Activated CD8-positive, alpha-beta memory T cell treated with anti-CD3 and anti-CD28 coated beads, Interleukin-2, amount 50 U/mL, for 24 hours (primary cell): Measurements from ENCODE around the gene MMP13.
"Not testable (repeated sequence)": the region's sequence is repeated elsewhere in the genome, so short reads cannot be mapped to it uniquely, and the experiment has no call there.

Experiments used
- DNase-seq: peaks from one replicate; pipeline ENCODE4 v3.0.0-alpha.2; 2020; ENCODE audit errors: extremely low read depth

Gene MMP13

DNA sequence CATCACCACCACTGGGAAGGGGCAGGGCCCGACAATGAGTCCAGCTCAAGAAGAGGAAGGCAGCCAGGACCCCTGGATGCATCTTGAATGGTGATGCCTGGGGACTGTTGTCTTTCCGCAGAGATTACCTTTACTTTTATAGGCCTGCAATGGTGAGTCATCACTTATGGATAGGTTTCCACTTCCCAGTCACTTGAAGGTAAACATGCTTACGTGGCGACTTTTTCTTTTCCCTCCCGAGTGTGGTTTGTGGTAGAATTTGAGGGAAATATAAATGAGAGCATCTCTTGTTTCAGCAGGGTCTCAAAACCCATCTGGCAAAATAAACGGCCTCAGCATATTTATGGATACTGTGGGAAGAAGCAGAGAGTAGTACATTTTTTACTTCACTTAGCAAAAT is at the start of gene MMP13:
MMP13 (minus strand) TSS at position 109 of the 400 bp plus-strand sequence; CDS start at position 82, 27 bp downstream.
- no peak for DNase-seq

DNA sequence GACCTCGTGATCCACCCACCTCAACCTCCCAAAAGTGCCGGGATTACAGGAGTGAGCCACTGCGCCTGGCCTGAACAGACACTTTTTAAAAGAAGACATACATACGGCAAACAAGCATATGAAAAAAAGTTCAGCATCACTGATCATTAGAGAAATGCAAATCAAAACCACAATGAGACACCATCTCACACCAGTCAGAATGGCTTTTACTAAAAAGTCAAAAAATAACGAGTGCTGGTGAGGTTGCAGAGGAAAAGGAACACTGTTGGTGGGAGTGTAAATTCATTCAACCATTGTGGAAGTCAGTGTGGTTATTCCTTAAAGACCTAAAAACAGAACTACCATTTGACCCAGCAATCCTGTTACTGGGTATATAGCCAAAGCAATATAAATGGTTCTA is 48.7 kb upstream of the MMP13 start:
- DNase-seq, result not testable (repeated sequence)

DNA sequence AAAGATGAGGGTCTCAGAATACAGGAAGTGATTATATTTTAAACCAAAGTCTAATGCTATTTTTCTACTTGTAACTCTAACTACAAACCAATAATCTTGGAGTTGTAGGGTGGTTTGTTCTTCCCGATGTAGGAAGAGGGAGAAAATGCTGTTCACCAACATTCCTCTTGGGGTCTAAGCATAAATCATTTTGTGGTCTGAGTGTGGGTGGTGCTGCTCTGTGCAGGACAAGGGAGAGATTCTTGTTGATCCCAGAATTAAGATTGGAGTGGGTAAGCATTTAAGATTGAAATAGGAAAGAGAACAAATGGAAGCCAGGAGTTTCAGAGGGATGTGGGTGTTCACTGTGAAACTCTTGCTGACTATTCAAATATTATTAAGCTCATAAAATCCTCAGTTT is 38.6 kb upstream of the MMP13 start:
- no peak for DNase-seq

DNA sequence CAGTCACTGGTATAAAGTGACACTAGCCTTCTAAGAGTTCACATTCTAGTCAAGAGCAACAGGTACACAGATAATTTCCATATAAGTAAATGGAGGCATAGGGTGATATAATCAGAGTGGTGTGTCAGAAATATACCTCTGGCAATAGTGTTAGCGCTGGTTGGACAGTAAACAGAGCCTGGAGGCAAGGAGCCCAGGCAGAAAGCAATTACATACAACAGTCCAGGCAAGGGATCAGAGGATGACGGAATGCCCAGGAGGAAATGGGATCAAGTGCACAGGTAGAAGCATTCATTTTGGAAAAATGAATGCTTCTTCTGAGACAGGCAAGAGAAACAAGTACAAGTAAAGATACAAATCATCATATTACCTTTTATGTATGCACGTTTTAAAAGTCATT is 36.2 kb upstream of the MMP13 start:
- DNase-seq, result no peak

DNA sequence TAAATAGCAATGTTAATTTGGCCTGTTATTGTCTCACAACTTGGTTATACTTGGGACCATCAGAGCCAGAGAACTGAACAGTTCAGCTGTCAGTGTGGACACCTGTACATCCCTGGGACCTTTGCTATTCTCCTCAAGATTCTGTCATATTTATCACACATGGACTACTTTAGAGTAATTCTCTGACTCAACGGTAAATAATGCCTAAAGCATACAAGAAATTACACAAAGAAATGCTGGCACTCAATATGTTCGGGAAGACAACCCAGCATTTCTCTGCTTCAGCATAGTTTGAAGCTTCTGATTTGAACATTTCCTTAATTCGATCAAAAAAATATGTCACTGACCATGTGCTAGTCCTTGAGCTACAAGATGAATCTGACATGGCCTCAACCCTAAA is 34.6 kb upstream of the MMP13 start:
- DNase-seq, result no peak

DNA sequence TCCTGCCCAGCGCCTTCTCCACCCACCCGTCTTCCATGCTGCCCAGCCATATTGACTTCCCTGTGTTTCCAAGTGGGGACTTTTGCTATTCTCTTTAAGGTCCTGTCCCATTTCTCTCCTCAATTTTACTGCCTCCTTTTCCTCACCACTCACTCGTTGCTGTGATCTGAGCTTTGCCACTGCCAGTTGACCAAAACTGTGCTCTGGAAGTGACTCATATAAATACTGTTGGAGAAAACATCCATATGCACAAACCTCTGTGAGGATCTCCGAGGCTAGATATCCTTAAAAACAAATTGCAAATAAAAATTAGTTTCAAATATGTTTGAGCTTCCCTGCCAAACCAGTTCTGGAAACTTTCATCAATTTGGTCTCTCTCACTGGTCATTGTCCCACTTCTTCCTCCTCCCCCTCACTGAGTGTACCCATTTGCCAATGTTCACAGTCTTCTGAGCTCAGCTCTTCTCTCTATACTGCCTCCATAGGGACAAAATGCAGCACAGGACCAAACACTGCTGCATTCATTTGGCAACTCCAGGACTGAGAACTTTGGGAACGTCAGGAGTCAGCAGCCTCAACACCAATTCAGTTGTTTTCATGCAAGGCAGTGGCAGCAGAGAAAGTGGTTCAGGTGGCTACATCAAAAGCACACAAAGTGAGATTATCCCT is 34.0 kb upstream of the MMP13 start:
- no peak for DNase-seq

DNA sequence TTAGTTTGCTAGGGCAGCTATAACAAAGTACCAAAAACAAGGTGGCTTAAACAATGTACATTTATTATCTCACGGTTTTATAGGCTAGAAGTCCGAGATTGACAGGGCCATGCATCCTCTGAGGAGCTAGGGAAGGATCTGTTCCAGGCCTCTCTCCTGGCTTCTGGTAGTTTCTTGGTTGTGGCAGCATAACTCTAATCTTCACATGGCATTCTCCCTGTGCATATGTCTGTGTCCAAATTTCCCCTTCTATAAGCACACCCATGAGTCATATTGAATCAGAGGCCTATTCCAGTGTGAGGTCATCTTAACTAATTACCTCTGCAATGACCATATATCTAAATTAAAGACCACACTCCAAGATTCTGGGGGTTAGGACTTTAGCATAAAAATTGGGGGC is 31.3 kb upstream of the MMP13 start:
- DNase-seq, result no peak

DNA sequence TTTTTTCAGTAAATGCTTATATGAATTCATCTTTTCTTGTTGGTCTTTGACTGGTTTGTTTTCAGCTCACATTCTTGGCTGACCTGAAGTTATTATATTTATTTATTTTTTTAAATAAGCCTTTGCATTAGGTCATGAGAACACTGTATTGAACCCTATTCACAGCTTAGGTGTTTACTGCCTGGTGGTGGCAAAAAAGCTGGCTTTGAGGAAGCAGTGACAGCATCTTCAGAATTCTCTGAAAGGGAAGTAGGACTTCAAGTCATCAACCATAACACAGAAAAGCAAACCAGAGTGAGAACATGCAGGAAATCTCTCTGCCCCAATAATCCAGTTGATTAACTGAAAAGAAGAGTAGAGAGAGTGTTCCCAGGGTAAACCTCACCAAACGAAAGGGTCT is 30.3 kb upstream of the MMP13 start:
- DNase-seq, result no peak

DNA sequence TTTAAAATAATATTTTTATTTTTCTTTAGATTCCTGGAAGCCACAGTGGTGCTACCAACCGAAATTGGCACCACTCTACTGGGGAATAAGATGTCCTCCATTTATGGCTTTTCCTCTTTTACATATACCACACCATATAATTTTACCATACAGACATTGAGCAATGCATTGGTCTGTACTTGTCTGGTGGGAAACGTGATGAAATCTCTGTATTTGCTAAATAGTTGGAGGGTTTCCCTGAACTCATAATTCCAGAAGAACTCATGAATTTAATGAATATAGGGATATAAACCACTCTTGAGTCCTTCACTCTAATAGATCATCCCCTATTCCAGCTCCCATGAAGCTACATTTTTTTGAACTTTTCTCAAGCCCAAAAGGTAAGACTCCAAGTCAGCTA is 28.0 kb upstream of the MMP13 start:
- no peak for DNase-seq

DNA sequence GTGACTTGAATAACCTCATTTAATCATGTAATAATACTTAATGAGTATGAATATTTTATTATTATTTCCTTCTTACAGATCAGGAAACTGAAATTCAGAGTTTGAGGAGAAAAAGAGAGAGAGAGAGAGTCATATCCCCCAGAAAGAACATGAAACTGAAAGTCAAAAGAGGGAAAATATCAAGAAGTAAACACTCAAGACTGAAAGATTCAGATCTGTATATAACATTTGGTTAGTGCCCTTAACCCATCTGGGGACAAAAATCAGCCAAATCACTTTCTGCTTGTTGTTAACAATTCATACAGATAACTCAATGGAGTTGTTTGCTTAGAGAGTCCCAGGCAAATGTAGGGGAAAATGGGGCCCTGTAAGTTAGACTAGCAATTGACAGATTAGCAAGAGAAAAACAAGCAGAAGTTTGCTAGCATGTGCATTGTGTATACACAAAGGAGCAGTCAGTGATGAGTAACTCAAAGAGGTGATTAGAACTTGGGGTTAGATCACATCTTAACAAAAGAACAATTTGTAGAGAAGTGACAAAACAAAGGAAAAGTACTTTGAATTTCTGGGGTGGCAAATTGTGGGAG is 25.9 kb upstream of the MMP13 start:
- DNase-seq, result no peak

DNA sequence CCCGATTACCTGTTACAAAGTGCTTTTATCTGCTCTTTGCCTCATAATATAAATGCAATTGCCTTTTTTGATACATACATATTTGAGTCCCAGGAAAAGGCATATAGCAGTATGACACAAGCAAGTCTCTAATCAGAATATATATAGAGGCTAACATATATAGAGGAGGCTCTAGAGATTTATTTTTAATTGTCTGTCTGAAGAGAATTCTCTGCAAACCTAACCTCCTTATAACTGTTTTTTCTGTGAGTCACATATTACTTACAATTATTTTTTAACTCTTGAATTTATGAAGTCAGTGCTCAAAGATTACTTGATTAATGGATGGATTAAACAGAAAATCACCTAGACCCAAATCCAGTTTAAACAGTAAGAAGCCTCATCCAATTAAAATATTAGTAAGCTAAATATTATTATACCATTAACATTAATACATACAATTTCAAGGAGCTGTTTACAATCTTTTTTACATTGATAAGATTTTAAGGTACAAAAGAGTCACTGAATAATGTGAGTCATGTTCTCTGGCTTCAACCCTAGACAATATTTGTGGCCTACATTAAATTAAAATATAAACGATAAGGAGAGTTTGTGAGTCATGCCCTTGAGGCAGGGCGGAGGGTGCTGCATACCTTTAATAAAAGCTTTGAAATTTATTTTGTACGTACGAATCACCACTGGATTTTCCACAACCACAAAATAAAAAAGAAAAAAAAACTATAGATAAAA is 19.2 kb upstream of the MMP13 start:
- DNase-seq, result no peak

DNA sequence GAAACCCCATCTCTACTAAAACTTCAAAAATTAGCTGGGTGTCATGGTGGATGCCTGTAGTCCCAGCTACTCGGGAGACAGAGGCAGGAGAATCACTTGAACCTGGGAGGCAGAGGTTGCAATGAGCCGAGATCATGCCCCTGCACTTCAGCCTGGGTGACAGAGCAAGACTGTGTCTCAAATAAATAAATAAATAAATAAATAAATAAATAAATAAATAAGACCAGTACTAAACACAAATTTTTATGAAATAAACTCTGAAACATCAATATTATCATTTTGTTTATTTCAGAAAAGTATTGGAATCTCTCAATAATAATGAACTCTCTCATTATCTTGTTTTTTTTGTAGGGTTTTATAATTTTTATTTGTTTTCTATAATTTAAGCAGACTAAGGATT is 18.2 kb upstream of the MMP13 start:
- DNase-seq, result not testable (repeated sequence)

DNA sequence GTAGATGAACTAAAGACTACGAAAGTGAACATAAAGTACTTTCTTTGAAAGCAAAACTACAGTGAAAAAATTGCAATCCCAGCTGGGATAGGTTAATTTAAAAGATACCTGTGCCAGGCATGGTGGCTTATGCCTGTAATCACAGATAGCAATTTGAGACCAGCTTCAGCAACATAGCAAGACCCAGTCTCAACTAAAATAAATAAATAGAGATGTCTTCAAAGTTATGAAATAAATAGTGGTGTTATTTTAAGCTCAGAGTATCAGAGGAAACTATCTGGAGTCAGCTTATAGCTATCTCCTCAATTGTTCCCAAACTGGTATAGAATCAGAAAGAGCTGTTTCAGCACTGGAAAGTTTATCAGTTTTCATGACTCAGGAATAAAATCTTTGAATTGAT is 17.3 kb upstream of the MMP13 start:
- DNase-seq, result no peak

DNA sequence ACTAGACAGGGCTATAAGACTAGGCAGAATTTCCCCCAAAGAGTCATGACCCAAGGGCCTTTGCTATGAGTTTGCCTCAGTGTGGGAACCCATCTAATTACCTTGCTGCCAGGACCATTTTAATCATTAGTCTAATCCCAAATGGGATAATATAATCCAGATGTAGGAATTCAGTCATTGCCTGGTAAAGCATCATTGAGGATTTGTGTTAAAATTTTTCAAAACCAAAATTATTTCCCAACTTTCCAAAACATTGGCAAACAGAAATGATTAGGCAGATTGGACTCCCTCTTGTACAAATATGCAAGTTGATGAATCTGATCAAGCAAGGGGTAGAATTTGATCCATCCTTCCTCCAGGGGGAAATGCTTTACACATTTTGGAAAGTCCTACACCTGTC is 16.2 kb upstream of the MMP13 start:
- DNase-seq, result no peak

DNA sequence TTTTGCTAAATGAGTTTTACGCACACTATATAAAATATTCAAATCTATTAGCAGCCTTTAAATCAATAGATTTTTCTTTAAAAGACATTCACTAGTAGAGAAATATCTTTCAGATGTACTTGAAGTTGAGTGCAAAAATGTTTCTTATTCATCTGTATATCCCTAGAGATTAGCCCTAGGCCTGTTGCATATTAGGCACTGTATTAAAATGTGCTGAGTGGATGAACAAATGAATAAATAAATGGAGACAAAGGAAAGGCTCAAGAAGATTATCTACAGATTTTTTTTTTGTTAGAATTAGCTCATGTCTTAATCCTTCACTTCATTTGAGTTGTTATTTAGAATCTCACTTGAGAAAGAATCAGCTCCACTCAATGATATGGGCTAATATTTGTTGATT is 12.0 kb upstream of the MMP13 start:
- no peak for DNase-seq

DNA sequence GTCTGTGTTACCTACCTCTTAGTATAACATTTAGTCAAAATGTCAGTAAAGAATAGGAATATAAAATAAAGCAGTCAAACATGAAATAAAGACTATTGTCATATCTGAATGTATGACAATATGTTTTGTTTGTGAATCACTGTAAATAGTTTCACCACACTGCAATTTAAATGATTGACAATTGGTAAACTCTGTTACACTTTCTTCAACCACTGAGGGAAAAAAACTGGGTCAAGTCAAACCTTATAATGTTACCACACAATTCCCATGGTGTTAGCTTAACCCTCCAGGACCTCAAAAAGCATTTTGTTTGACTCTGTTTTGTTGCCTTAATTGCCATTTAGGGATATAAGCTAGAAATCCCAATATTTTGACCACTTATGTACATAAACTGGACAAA is 10.5 kb upstream of the MMP13 start:
- no peak for DNase-seq

DNA sequence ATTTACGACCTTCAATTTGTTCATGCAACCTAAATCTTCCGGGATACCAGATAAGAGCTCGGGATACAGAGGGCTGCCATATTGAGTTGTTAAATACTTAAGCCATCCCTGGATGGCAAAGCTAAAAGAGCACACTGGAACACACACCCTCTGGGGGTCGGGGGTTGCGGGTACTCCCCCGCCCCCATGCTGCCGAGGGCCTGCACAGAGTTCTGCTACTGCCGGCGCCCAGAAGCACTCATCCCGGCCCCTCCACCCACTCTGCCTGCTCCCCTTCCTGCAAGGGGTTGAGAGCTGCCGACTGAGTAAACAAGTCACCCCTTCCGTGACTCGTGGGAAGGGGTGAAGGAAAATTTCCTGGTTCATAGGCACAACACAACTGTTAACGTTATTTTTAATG is 9.3 kb upstream of the MMP13 start:
- no peak for DNase-seq

DNA sequence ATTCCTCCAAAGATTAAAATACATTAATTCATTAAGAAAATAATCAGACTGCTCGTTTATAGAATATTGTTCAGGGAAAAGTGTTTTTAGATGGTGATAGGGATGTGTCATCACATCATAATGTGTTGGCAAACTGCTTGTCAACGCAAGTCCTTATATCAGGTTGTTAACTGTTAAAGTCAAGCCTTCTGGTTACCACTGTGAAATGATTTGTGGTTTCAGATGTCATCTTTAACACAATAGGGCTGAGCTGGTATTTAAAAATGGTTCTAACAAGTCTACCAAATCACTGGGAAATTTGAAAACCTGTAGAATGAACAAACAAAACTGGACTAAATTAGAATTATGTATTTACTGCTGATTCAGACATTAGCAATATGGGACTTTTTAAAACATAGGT is 2.4 kb upstream of the MMP13 start:
- no peak for DNase-seq

DNA sequence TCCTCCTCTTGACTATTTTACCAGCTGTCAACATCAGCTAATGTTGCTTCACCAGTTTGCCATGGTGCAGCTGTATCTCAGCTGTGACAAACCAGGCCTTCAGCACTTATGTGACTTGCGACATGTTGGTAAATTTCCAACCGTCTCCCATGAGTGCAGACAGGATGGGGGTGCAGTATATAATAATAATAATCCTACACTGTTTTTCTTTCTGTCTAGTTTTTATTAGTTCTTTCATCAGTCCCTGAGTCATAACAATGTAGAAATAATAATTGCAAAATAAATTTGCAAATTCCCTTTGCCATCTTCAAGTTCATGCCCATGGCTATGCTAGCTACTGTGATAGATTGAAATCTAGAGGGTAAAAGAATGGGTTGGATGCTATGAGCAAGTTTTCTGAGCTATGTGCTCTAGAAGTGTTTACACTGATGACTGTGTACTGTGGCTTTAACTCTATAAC is 4.9 kb downstream of the MMP13 start:
- no peak for DNase-seq

DNA sequence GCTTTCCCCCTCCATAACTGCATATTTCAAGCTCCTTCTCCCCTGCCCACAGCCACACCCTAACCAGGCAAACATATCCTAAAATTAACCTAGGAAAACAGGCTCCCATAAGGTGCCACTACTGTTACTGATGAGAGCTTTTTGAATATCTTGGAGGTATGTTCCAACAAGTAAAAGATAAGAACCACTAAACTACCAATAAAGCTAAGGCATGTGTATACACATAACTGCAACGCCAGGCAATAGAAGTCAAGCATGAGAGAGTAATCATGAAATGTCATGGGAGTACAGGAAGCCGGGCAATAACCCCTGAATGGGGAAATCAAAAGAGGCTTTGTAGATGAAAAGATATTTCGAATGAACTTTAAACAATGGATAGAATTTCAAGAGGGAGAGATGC is 9.3 kb downstream of the MMP13 start:
- no peak for DNase-seq

DNA sequence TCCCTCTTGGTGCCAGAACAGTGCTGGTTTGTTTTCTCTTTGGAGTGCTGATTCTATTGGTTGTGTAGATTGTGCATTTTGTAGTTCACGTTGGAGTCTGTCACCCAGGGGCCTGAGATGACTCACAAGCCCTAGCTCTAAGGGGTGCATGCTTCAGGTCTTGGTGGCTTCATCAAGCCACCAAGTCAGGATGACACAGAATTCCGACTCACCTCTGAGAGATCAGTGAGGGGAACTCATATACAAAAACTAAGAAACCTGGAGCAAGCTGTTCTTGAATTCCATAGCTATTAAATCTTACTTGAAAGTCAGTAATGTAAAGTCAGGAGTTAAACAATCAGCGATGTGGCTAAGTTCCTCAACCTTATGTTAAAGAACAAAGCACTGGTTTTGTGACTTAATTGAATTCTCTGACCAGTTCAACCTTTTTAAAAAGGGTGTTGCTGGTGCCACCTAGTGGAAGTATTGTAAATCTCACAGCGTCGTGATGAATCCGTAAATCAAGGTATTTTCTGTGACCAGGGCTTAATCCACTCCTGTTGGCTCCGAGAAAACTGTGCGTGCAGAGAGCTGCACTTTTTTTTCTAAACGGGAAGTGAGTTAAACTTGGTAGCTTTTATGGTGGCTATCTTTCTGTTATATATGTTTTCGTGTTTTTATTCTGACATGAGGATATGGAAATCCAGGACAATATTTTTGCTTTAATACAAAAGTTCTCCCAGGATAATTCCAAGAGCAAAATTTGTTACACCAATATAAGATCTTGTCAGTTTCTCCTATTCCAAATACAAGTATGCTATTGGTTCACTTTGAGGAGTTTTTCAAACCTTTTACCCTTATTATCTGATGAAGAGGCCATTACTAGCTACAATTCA is 14.6 kb downstream of the MMP13 start:
- DNase-seq, result no peak

DNA sequence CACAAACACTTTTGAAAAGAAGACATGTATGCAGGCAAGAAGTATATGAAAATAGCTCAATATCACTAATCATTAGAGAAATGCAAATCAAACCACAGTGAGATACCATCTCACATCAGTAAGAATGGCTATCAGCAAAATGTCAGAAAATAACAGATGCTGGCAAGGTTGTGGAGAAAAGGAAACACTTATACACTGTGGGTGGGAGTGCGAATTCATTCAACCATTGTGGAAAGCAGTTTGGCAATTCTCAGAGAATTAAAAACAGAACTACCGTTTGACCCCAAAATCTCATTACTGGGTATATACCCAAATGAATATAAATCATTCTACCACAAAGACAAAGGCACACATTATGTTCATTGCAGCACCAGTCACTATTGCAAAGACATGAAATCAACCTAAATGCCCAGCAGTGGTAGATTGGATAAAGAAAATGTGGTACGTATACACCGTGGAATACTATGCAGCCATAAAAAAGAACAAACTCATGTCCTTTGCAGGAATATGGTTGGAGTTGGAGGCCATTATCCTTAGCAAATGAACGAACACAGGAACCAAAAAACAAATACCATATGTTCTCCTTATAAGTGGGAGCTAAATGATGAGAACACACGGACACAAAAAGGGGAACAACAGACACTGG is 18.5 kb downstream of the MMP13 start:
- DNase-seq, result no peak
